Measurements from ENCODE around the gene CACHD1.

Gene CACHD1

DNA sequence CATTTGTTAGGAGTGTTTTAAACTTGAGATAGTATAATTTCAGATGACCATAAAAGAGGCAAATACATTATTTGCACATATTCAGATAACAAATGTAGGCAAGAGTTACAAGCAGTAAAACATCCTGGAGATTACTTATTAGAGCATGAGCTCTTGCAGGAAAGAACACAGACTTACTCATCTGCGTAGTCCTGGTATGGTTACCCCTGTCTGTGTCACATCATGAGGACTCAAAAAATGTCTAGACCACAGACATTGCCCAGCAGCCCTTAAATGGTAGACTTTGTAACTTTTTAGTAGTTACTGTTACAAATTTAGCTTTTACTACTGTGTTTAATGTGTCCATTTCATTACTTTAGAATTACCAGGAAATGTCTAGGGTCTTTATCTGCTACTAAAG lies 12.8 kb downstream of the CACHD1 start:
- Histone ChIP-seq H3K36me3 (ENCODE audit: control insufficient read depth, insufficient read depth, low read length) (no peaks in the 10 kb centered on the region), H3K4me1 (ENCODE audit: control insufficient read depth, insufficient read depth, low read length) (peaks cover 4% of the 10 kb centered on the region; the same call in 1 of the 2 replicates), H3K4me3 (ENCODE audit: low read length) (no peak overlapping the region), H3K27me3 (ENCODE audit: control insufficient read depth, insufficient read depth, low read length) (no peaks in the 10 kb centered on the region), H3K9me3 (ENCODE audit: control insufficient read depth, insufficient read depth, low read length) (no peaks in the 10 kb centered on the region), H3K27ac (ENCODE audit: low read length) (no peak overlapping the region)
- no peak for DNase-seq (ENCODE audit: low read depth, low spot score)
- no CpG with 5 or more reads among the region's 1 CpG for WGBS (ENCODE audit: insufficient coverage, insufficient read length)

DNA sequence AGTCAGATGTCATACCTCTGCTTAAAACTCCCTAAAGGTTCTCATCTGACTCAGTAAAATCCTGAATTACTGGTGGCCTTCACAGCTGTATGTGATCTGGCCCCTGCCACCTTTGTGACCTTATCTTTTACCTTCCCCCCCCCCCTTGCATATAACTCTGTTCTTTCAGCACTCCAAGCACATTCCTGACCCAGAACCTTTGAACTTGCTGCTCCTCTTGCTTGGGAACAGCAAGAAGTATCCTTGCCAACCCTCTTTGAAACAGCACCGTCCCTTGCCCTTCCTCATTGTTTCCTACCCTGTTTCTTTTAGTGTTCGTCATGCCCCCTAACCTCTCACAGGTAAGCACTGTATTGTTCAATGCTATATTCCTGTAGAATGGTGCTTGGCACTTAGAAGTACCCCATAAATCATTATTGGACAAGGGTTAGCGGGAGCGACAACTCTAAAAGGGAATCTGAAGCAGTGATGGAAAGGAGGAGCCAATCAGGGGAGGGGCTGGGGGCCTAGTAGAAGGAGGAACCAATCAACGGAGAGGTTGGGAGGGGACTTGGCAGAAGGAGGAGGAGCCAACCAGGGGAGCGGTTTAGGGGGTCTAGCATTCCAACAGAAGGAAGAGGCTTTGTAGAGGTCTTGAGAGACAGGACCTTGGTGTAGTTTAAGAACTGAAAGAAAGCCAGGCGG lies 13.9 kb downstream of the CACHD1 start:
- no peak for DNase-seq (ENCODE audit: low read depth, low spot score)
- H3K36me3 ChIP-seq (ENCODE audit: control insufficient read depth, insufficient read depth, low read length), result no peaks in the 10 kb centered on the region
- H3K4me3 ChIP-seq (ENCODE audit: low read length), result no peak overlapping the region
- no peaks in the 10 kb centered on the region for H3K9me3 ChIP-seq (ENCODE audit: control insufficient read depth, insufficient read depth, low read length)
- no peaks in the 10 kb centered on the region for H3K27me3 ChIP-seq (ENCODE audit: control insufficient read depth, insufficient read depth, low read length)
- H3K27ac ChIP-seq (ENCODE audit: low read length), result no peak overlapping the region
- no CpG with 5 or more reads among the region's 7 CpGs for WGBS (ENCODE audit: insufficient coverage, insufficient read length)
- H3K4me1 ChIP-seq (ENCODE audit: control insufficient read depth, insufficient read depth, low read length), result peaks cover 4% of the 10 kb centered on the region; the same call in 1 of the 2 replicates

DNA sequence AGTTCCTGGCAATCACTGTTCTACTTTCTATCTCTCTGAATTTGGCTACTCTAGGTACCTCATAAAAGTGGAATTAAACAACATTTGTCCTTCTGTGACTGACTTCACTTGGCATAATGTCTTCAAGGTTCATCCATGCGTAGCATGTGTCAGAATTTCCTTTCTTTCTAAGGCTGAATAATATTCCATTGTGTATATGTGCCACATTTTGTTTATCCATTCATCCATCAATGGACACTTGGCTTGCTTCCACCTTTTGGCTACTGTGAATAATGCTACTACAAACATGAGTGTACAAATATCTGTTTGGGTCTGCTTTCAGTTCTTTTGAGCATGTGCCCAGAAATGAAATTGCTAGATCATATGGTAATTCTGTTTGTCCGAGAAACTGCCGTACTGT lies 14.7 kb downstream of the CACHD1 start:
- Histone ChIP-seq H3K36me3 (ENCODE audit: control insufficient read depth, insufficient read depth, low read length) (no peaks in the 10 kb centered on the region), H3K27ac (ENCODE audit: low read length) (no peak overlapping the region), H3K27me3 (ENCODE audit: control insufficient read depth, insufficient read depth, low read length) (no peaks in the 10 kb centered on the region), H3K4me1 (ENCODE audit: control insufficient read depth, insufficient read depth, low read length) (peaks cover 4% of the 10 kb centered on the region; the same call in 1 of the 2 replicates), H3K4me3 (ENCODE audit: low read length) (no peak overlapping the region), H3K9me3 (ENCODE audit: control insufficient read depth, insufficient read depth, low read length) (no peaks in the 10 kb centered on the region)
- DNase-seq (ENCODE audit: low read depth, low spot score), result no peak
- no CpG with 5 or more reads among the region's 3 CpGs for WGBS (ENCODE audit: insufficient coverage, insufficient read length)

DNA sequence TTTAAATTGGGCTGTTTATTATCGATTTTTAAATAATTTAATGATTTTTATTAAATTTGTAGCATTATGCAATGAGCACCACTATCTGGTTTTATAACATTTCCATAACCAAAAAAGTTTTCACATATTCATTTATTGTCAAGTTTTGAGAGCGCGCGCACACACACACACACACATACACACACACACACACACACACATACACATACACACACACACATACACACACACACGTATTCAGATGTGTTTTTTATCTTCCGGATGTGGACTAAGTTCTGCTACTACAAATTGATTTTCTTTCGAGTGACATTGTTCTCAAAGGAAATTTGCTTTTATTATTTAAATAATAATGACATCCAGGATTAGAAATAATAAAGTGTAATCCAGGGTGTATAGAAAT lies 16.3 kb downstream of the CACHD1 start:
- Histone ChIP-seq H3K9me3 (ENCODE audit: control insufficient read depth, insufficient read depth, low read length) (no peaks in the 10 kb centered on the region), H3K36me3 (ENCODE audit: control insufficient read depth, insufficient read depth, low read length) (no peaks in the 10 kb centered on the region), H3K4me3 (ENCODE audit: low read length) (no peak overlapping the region), H3K4me1 (ENCODE audit: control insufficient read depth, insufficient read depth, low read length) (peaks cover 2% of the 10 kb centered on the region), H3K27ac (ENCODE audit: low read length) (no peak overlapping the region), H3K27me3 (ENCODE audit: control insufficient read depth, insufficient read depth, low read length) (no peaks in the 10 kb centered on the region)
- WGBS (ENCODE audit: insufficient coverage, insufficient read length), result 100% methylated on average over 1 of the region's 7 CpGs
- DNase-seq (ENCODE audit: low read depth, low spot score), result no peak

DNA sequence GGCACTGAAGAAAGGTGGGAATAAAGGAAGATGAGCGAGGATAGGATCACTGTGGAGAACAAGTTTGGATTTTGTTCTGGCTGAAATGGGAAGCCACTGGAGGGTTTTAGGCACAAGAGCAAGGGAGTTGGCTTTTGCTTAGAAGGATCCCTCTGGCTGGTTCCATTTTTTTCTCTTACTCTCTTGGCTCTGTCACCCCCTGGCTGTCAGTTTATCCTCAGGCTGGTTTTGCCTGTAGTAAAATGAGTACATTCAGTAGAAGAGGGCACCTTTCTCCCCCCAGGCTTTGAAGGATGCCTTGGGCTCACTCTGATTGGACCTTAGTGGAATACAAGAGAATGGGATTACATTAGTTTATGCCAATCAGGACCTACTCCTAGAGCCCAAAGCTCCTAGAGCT lies 17.1 kb downstream of the CACHD1 start:
- Histone ChIP-seq H3K27ac (ENCODE audit: low read length) (no peak overlapping the region), H3K27me3 (ENCODE audit: control insufficient read depth, insufficient read depth, low read length) (no peaks in the 10 kb centered on the region), H3K4me3 (ENCODE audit: low read length) (no peak overlapping the region), H3K4me1 (ENCODE audit: control insufficient read depth, insufficient read depth, low read length) (peaks cover 2% of the 10 kb centered on the region), H3K36me3 (ENCODE audit: control insufficient read depth, insufficient read depth, low read length) (no peaks in the 10 kb centered on the region), H3K9me3 (ENCODE audit: control insufficient read depth, insufficient read depth, low read length) (no peaks in the 10 kb centered on the region)
- no peak for DNase-seq (ENCODE audit: low read depth, low spot score)
- WGBS (ENCODE audit: insufficient coverage, insufficient read length), result no CpG with 5 or more reads among the region's 1 CpG

DNA sequence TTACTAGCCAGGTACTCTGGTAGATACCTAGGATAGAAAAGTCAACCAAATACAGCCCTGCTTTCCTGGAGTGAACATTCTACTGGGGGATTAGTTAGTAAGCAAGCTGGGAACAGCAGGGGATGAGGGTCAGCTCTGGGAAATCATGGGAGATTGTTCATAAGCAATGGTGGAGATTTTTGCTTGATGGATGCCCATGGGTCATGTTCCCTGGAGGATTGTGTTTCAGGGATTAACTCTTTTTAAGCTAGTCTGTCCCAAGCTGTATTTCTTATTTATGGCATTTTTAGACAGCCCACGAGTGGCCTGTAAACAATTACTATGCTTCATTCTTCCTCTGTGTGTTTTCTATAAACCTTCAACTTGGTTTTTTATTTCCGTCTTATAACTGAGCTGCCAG lies 18.9 kb downstream of the CACHD1 start:
- no peaks in the 10 kb centered on the region for H3K36me3 ChIP-seq (ENCODE audit: control insufficient read depth, insufficient read depth, low read length)
- no peaks in the 10 kb centered on the region for H3K9me3 ChIP-seq (ENCODE audit: control insufficient read depth, insufficient read depth, low read length)
- no peak overlapping the region for H3K27ac ChIP-seq (ENCODE audit: low read length)
- DNase-seq (ENCODE audit: low read depth, low spot score), result no peak
- WGBS (ENCODE audit: insufficient coverage, insufficient read length), result no CpG with 5 or more reads among the region's 2 CpGs
- no peaks in the 10 kb centered on the region for H3K27me3 ChIP-seq (ENCODE audit: control insufficient read depth, insufficient read depth, low read length)
- peaks cover 5% of the 10 kb centered on the region for H3K4me1 ChIP-seq (ENCODE audit: control insufficient read depth, insufficient read depth, low read length)
- no peak overlapping the region for H3K4me3 ChIP-seq (ENCODE audit: low read length)

DNA sequence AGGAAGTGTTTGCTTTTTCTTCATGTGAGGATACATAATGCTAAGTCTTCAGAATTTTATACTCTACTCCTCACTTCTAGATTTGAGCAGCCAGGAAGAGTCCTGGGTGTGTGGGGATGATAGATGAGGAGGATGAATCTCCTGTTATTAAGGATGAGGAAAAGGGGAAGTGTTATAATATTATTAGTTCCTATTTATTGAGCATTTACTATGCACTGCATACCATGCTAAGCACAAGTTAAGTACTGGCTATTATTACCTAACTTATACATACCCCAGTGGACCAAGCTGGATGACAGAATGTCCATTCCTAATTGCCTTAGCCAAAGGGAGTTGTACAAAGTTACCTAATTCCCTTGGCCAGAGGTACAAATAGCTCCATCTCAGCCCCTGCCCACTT lies 19.8 kb downstream of the CACHD1 start:
- no peak overlapping the region for H3K4me3 ChIP-seq (ENCODE audit: low read length)
- DNase-seq (ENCODE audit: low read depth, low spot score), result no peak
- no peak overlapping the region for H3K27ac ChIP-seq (ENCODE audit: low read length)
- H3K27me3 ChIP-seq (ENCODE audit: control insufficient read depth, insufficient read depth, low read length), result no peaks in the 10 kb centered on the region
- peaks cover 5% of the 10 kb centered on the region for H3K4me1 ChIP-seq (ENCODE audit: control insufficient read depth, insufficient read depth, low read length)
- no peaks in the 10 kb centered on the region for H3K9me3 ChIP-seq (ENCODE audit: control insufficient read depth, insufficient read depth, low read length)
- H3K36me3 ChIP-seq (ENCODE audit: control insufficient read depth, insufficient read depth, low read length), result no peaks in the 10 kb centered on the region

DNA sequence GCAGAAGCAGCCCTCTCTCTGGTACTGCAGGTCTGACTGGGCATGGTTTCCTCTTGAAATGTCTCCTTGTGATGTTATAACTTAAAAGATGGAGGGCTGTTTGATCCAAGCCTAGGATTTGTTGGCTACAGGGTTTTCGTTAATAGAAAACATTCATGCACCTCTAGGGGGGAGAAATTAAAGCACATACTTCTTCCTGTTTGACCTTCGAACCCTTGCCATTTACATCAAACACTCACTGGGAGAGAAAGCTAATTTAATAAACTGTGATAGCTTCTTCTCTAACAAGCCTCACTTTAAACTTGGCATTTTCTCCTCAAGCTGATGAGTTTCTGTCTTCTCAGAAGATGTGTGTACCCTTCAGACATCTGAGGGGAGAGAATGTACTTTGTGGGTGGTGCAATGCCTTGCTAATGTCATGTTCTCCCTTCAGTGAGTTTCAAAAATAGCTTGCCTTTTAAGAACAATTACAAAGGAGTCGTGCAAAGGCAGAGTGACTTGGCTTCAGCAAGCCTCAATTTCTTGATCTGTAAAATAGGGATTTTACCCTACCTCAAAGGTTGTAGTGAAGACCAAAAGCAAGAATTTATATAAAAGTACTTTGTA lies 20.4 kb downstream of the CACHD1 start:
- Histone ChIP-seq H3K4me1 (ENCODE audit: control insufficient read depth, insufficient read depth, low read length) (peaks cover 5% of the 10 kb centered on the region), H3K9me3 (ENCODE audit: control insufficient read depth, insufficient read depth, low read length) (no peaks in the 10 kb centered on the region), H3K27me3 (ENCODE audit: control insufficient read depth, insufficient read depth, low read length) (no peaks in the 10 kb centered on the region), H3K27ac (ENCODE audit: low read length) (no peak overlapping the region), H3K36me3 (ENCODE audit: control insufficient read depth, insufficient read depth, low read length) (no peaks in the 10 kb centered on the region), H3K4me3 (ENCODE audit: low read length) (no peak overlapping the region)
- DNase-seq (ENCODE audit: low read depth, low spot score), result no peak
- no CpG with 5 or more reads among the region's 3 CpGs for WGBS (ENCODE audit: insufficient coverage, insufficient read length)

DNA sequence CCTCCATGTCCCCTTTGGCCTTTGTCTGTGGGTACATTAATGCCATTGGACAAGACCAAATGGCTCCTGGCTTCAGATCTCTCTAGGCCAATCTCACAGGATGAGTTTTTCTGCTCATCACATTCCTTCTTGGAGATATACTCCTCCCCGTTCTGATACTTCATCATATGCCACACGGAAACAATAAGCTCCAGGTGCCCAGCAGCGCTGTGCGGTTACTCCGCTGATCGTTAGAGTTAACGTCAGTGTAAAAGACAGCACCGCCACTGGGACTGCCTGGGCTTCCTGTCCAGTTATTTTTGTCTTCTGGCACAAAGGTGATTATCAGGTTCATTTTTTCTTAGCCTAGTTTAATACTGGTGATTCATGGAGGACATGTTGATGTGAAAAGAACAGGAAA lies 22.5 kb downstream of the CACHD1 start:
- Histone ChIP-seq H3K4me1 (ENCODE audit: control insufficient read depth, insufficient read depth, low read length) (peaks cover 7% of the 10 kb centered on the region), H3K9me3 (ENCODE audit: control insufficient read depth, insufficient read depth, low read length) (no peaks in the 10 kb centered on the region), H3K36me3 (ENCODE audit: control insufficient read depth, insufficient read depth, low read length) (no peaks in the 10 kb centered on the region), H3K4me3 (ENCODE audit: low read length) (no peak overlapping the region), H3K27me3 (ENCODE audit: control insufficient read depth, insufficient read depth, low read length) (no peaks in the 10 kb centered on the region), H3K27ac (ENCODE audit: low read length) (no peak overlapping the region)
- DNase-seq (ENCODE audit: low read depth, low spot score), result no peak
- WGBS (ENCODE audit: insufficient coverage, insufficient read length), result no CpG with 5 or more reads among the region's 8 CpGs

DNA sequence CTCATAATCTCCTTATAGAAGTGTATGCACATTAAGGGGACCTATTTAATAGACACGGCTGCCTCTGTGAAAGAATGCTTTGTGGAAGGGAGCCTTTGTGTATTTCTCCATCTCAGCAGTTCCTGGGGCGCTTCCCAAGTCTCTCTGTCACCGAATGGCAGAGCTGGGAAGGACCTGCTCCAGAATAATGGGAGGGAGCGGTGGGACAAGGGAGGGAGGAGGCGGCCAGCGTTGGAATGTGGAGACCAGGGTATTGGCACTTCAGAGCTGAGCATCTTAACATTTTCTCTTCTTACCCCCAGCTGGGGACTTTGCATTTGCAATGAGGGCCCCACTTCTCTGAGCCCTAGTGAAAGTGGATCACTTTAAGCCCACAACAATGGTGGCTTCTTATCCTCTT lies 23.9 kb downstream of the CACHD1 start:
- Histone ChIP-seq H3K9me3 (ENCODE audit: control insufficient read depth, insufficient read depth, low read length) (no peaks in the 10 kb centered on the region), H3K4me1 (ENCODE audit: control insufficient read depth, insufficient read depth, low read length) (peaks cover 10% of the 10 kb centered on the region), H3K27ac (ENCODE audit: low read length) (no peak overlapping the region), H3K4me3 (ENCODE audit: low read length) (no peak overlapping the region), H3K36me3 (ENCODE audit: control insufficient read depth, insufficient read depth, low read length) (no peaks in the 10 kb centered on the region), H3K27me3 (ENCODE audit: control insufficient read depth, insufficient read depth, low read length) (no peaks in the 10 kb centered on the region)
- DNase-seq (ENCODE audit: low read depth, low spot score), result no peak
- no CpG with 5 or more reads among the region's 6 CpGs for WGBS (ENCODE audit: insufficient coverage, insufficient read length)

DNA sequence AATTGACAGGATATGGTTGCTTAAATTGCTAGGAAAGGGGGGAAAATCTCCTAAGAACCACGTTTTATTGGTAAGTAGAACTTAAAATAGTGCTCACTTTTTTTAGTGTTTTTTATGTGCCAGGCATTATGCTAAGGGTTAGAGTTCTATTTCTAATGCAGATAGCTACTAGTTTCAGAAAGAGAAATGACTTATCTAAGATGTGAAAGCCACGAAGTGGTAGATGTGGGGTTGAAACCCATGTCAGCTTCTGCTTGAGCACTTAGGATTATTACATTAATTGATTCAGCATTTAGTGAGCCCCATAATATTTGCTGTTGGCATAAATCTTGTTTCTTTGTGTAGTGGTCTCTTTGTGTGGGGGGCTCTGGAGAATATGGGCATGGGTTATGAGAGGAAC lies 24.7 kb downstream of the CACHD1 start:
- H3K27ac ChIP-seq (ENCODE audit: low read length), result no peak overlapping the region
- DNase-seq (ENCODE audit: low read depth, low spot score), result no peak
- no peaks in the 10 kb centered on the region for H3K27me3 ChIP-seq (ENCODE audit: control insufficient read depth, insufficient read depth, low read length)
- no peaks in the 10 kb centered on the region for H3K9me3 ChIP-seq (ENCODE audit: control insufficient read depth, insufficient read depth, low read length)
- no CpG with 5 or more reads among the region's 2 CpGs for WGBS (ENCODE audit: insufficient coverage, insufficient read length)
- H3K4me3 ChIP-seq (ENCODE audit: low read length), result no peak overlapping the region
- no peaks in the 10 kb centered on the region for H3K36me3 ChIP-seq (ENCODE audit: control insufficient read depth, insufficient read depth, low read length)
- peaks cover 10% of the 10 kb centered on the region for H3K4me1 ChIP-seq (ENCODE audit: control insufficient read depth, insufficient read depth, low read length)
